H1 (cell line): Measurements from ENCODE around the gene PVR. TPM values are rescaled to one million over a fixed set of nuclear protein-coding genes. Genes with fewer than 3 reads are reported as not detected.

Experiments used
- CTCF ChIA-PET: fragments of 300-600 bp; sonication (Branson Sonifier 250); formaldehyde crosslinking; loops from one replicate; lab custom pipeline; 2021; ENCODE audit not compliant: partially characterized antibody; lab: Charles Lee
- POLR2A ChIA-PET: fragments of 300-600 bp; sonication (Branson Sonifier 250); formaldehyde crosslinking; loops from one replicate; lab custom pipeline; 2021; ENCODE audit warnings: inconsistent platforms; ENCODE audit not compliant: partially characterized antibody; lab: Charles Lee
- DNase-seq, 2 experiments: peaks; one replicate each; pipeline versions ENCODE4 v3.0.0 to v3.0.0-alpha.2; 2010 to 2022; ENCODE audit warnings: low spot score in 2 of 2, low read depth in 1 of 2, mixed read lengths in 1 of 2
- FAIRE-seq: peaks from 2 replicates; lab custom pipeline; 2011; peaks lifted over from hg19 to GRCh38; lab: Jason Lieb, UNC
- H2AFZ ChIP-seq: 2 replicates; pipeline ENCODE4 v1.8.1; 2012; ENCODE audit warnings: low read length, inconsistent platforms
- H2AK5ac ChIP-seq: 2 replicates; pipeline ENCODE4 v1.6.1; 2013; ENCODE audit warnings: low read depth, low read length
- H2BK120ac ChIP-seq: replicated peaks from 2 replicates; pipeline ENCODE3; 2013; ENCODE audit warnings: low read depth, low read length, inconsistent platforms
- H2BK12ac ChIP-seq: 2 replicates; pipeline ENCODE4 v1.6.1; 2013; ENCODE audit warnings: low read depth, low read length
- H2BK15ac ChIP-seq: 2 replicates; pipeline ENCODE4 v1.6.1; 2013; ENCODE audit warnings: low read length
- H2BK20ac ChIP-seq: 2 replicates; pipeline ENCODE4 v1.6.1; 2013; ENCODE audit warnings: low read length
- H2BK5ac ChIP-seq: 2 replicates; pipeline ENCODE4 v1.6.1; 2013; ENCODE audit warnings: low read depth, low read length
- H3K14ac ChIP-seq: 2 replicates; pipeline ENCODE4 v1.6.1; 2013; ENCODE audit warnings: inconsistent platforms; ENCODE audit not compliant: insufficient read length
- H3K18ac ChIP-seq: 2 replicates; pipeline ENCODE4 v1.6.1; 2013; ENCODE audit warnings: low read length; ENCODE audit errors: extremely low read depth
- H3K23ac ChIP-seq: 2 replicates; pipeline ENCODE4 v1.6.1; 2013; ENCODE audit warnings: inconsistent platforms; ENCODE audit not compliant: insufficient read length
- H3K23me2 ChIP-seq: 2 replicates; pipeline ENCODE4 v1.6.1; 2013; ENCODE audit warnings: low read depth, low read length
- H3K27ac ChIP-seq: 2 replicates; pipeline ENCODE4 v1.6.1; 2011; ENCODE audit warnings: low read depth, low read length, inconsistent platforms
- H3K27me3 ChIP-seq, 4 experiments: replicated peaks in 1 of 4; 1 replicate in 1 of 4; 2 replicates in 3 of 4; pipeline versions ENCODE4 v1.6.1 to v1.8.1; 2011 to 2013; ENCODE audit warnings: low read length in 3 of 4, mild to moderate bottlenecking in 3 of 4, inconsistent platforms in 2 of 4, mixed read lengths in 2 of 4, moderate library complexity in 1 of 4; ENCODE audit not compliant: control insufficient read depth in 3 of 4, insufficient read depth in 3 of 4; ENCODE audit errors: extremely low read depth in 1 of 4
- H3K36me3 ChIP-seq, 4 experiments: 2 replicates each; pipeline versions ENCODE4 v1.6.1 to v1.8.1; 2011 to 2013; ENCODE audit warnings: mild to moderate bottlenecking in 4 of 4, low read length in 3 of 4, moderate library complexity in 2 of 4, control low read depth in 1 of 4, inconsistent platforms in 1 of 4; ENCODE audit not compliant: insufficient read depth in 4 of 4, control insufficient read depth in 2 of 4
- H3K4ac ChIP-seq: replicated peaks from 2 replicates; pipeline ENCODE3; 2013; ENCODE audit warnings: low read length, low read depth, mixed read lengths, inconsistent platforms; ENCODE audit not compliant: insufficient read length
- H3K4me1 ChIP-seq, 4 experiments: replicated peaks in 1 of 4; 1 replicate in 1 of 4; 2 replicates in 3 of 4; pipeline versions ENCODE4 v1.6.1 to v1.8.1; 2011 to 2013; ENCODE audit warnings: low read length in 3 of 4, inconsistent platforms in 2 of 4, mixed read lengths in 1 of 4; ENCODE audit not compliant: insufficient read depth in 4 of 4, control insufficient read depth in 3 of 4
- H3K4me2 ChIP-seq, 2 experiments: 2 replicates each; pipeline versions ENCODE4 v1.6.1 to v1.8.1; 2011 to 2013; ENCODE audit warnings: low read depth in 2 of 2, low read length in 2 of 2, control low read depth in 1 of 2, inconsistent platforms in 1 of 2, mild to moderate bottlenecking in 1 of 2; ENCODE audit not compliant: insufficient read depth in 1 of 2
- H3K4me3 ChIP-seq, 4 experiments: fragments of 200-600, 300-600 bp in 1 of 4; sonication (generic), shearing (Covaris generic), sonication (Bioruptor Twin) in 1 of 4; 2 replicates each; pipeline versions ENCODE4 v1.5.1 to v1.8.1; 2011 to 2016; ENCODE audit warnings: low read length in 4 of 4, low read depth in 3 of 4, control low read depth in 2 of 4, inconsistent platforms in 2 of 4, mild to moderate bottlenecking in 2 of 4, mixed read lengths in 1 of 4, moderate library complexity in 1 of 4; ENCODE audit not compliant: insufficient read depth in 2 of 4; ENCODE audit errors: extremely low read depth in 1 of 4
- H3K56ac ChIP-seq: replicated peaks from 2 replicates; pipeline ENCODE3; 2013; ENCODE audit warnings: low read depth, mild to moderate bottlenecking, mixed read lengths, low read length, inconsistent platforms; ENCODE audit not compliant: insufficient read length
- H3K79me1 ChIP-seq: 2 replicates; pipeline ENCODE4 v1.6.1; 2013; ENCODE audit warnings: low read depth, low read length, control low read depth
- H3K79me2 ChIP-seq, 2 experiments: 2 replicates each; pipeline versions ENCODE4 v1.6.1 to v1.8.1; 2012 to 2013; ENCODE audit warnings: low read length in 2 of 2, mild to moderate bottlenecking in 2 of 2, inconsistent platforms in 1 of 2; ENCODE audit not compliant: insufficient read depth in 2 of 2, control insufficient read depth in 1 of 2
- H3K9ac ChIP-seq, 4 experiments: replicated peaks in 1 of 4; 1 replicate in 1 of 4; 2 replicates in 3 of 4; pipeline versions ENCODE4 v1.6.1 to v1.8.1; 2011 to 2013; ENCODE audit warnings: low read depth in 3 of 4, low read length in 3 of 4, control low read depth in 2 of 4, mild to moderate bottlenecking in 2 of 4, moderate library complexity in 2 of 4, inconsistent platforms in 1 of 4; ENCODE audit errors: extremely low read depth in 1 of 4
- H3K9me3 ChIP-seq, 2 experiments: 2 replicates each; pipeline versions ENCODE4 v1.6.1 to v1.8.1; 2012 to 2013; ENCODE audit warnings: mild to moderate bottlenecking in 2 of 2, moderate library complexity in 2 of 2, control low read depth in 1 of 2, inconsistent platforms in 1 of 2, low read depth in 1 of 2, low read length in 1 of 2, mixed read lengths in 1 of 2; ENCODE audit not compliant: insufficient read depth in 2 of 2
- H4K20me1 ChIP-seq, 2 experiments: replicated peaks in 1 of 2; 2 replicates each; pipeline versions ENCODE3 to v1.8.1; 2011 to 2013; ENCODE audit warnings: inconsistent platforms in 2 of 2, low read length in 2 of 2, mild to moderate bottlenecking in 1 of 2; ENCODE audit not compliant: insufficient read depth in 2 of 2, control insufficient read depth in 1 of 2
- H4K5ac ChIP-seq: 2 replicates; pipeline ENCODE4 v1.6.1; 2013; ENCODE audit warnings: low read length, low read depth, mixed read lengths, inconsistent platforms; ENCODE audit not compliant: insufficient read length
- H4K8ac ChIP-seq: 2 replicates; pipeline ENCODE4 v1.8.0; 2013; ENCODE audit warnings: mild to moderate bottlenecking, moderate library complexity, low read length, inconsistent platforms; ENCODE audit not compliant: insufficient read depth; ENCODE audit errors: extremely low read depth
- H4K91ac ChIP-seq: replicated peaks from 2 replicates; pipeline ENCODE3; 2013; ENCODE audit warnings: low read length, mixed read lengths, inconsistent platforms; ENCODE audit not compliant: insufficient read length
- GTF2F1 ChIP-seq: IDR thresholded peaks from 2 replicates; pipeline ENCODE4 v1.6.1; 2012; ENCODE audit warnings: low read depth, low read length, improper control_type of control experiment, borderline replicate concordance
- HDAC2 ChIP-seq, 2 experiments: fragments of 300-600 bp in 1 of 2; sonication (generic) in 1 of 2; IDR thresholded peaks; 2 replicates each; pipeline ENCODE4 v1.6.1; 2011 to 2012; ENCODE audit warnings: low read depth in 2 of 2, low read length in 2 of 2, mild to moderate bottlenecking in 2 of 2, moderate library complexity in 2 of 2, borderline replicate concordance in 1 of 2, inconsistent platforms in 1 of 2
- MAX ChIP-seq: IDR thresholded peaks from 2 replicates; pipeline ENCODE4 v1.6.1; 2012; ENCODE audit warnings: inconsistent platforms
- POU5F1 ChIP-seq: IDR thresholded peaks from 2 replicates; pipeline ENCODE4 v1.6.1; 2011; ENCODE audit warnings: low read depth, mild to moderate bottlenecking, low read length, moderate library complexity
- RAD21 ChIP-seq, 2 experiments: IDR thresholded peaks in 1 of 2; conservative IDR thresholded peaks in 1 of 2; 2 replicates each; pipeline ENCODE4 v1.6.1; 2011; ENCODE audit warnings: low read depth in 2 of 2, low read length in 2 of 2, improper control_type of control experiment in 1 of 2, inconsistent platforms in 1 of 2, mild to moderate bottlenecking in 1 of 2, moderate library complexity in 1 of 2
- WGBS, 2 experiments: shearing (Covaris generic) in 1 of 2; methylation state at CpG; one replicate each; pipeline versions ENCODE4 v1.1.6 to v1.1.7; 2013 to 2015; ENCODE audit warnings: low lambda C conversion rate in 2 of 2, mixed read lengths in 2 of 2, inconsistent platforms in 1 of 2, low coverage in 1 of 2, missing lambda C conversion rate in 1 of 2; ENCODE audit not compliant: insufficient replicate concordance in 2 of 2, insufficient coverage in 1 of 2, insufficient read length in 1 of 2; ENCODE audit errors: extremely low coverage in 1 of 2, missing lambda C conversion rate in 1 of 2; 5-methylcytosine and 5-hydroxymethylcytosine counted together
- polyA plus RNA-seq, 7 experiments: library from polyadenylated mRNA; depleted of rRNA in 3 of 7; stranded (reverse) in 5 of 7; unstranded in 2 of 7; fragments of >200 nt in 5 of 7; fragments of 200-250 nt in 2 of 7; gene quantifications; 1 replicate in 5 of 7; 2 replicates in 1 of 7; 4 replicates in 1 of 7; pipeline versions ENCODE4 v1.2.1 to v1.2.3, GENCODE V29; 2011 to 2013; ENCODE audit warnings: missing spikeins in 2 of 7, mixed read lengths in 2 of 7
- total RNA-seq: library from RNA; stranded (reverse); fragmentation: NEBNext Ultra II Directional; extraction: Animal tissue kit (Norgen Biotek cat#: 25700); gene quantifications from 2 replicates; pipeline ENCODE4 v1.2.1, GENCODE V29; 2021
- TF ChIP-seq, protein P1 (sequence below): IDR thresholded peaks from 2 replicates; pipeline ENCODE4 v1.6.1; 2011; ENCODE audit warnings: low read length, improper control_type of control experiment

Gene PVR
- total and polyA plus RNA-seq, 2 of the 8 experiments (the other 6 are each of a cell fraction or from before 2014, with no cell fraction given) = 13.3 to 14.8 TPM

- Histone ChIP-seq H3K9ac (no peak overlapping the region), H3K18ac (no peak overlapping the region), H3K56ac (no peak overlapping the region), H3K9me3 (no peaks in the 10 kb centered on the region), H2AK5ac (no peak overlapping the region), H4K20me1 (no peaks in the 10 kb centered on the region), H4K8ac (no peak overlapping the region), H2BK12ac (no peak overlapping the region), H3K36me3 (no peaks in the 10 kb centered on the region), H4K5ac (no peak overlapping the region), H3K4me2 (no peak overlapping the region), H2BK20ac (no peak overlapping the region), H2BK5ac (no peak overlapping the region), H3K4ac (no peak overlapping the region), H2BK15ac (no peak overlapping the region), H3K4me3 (no peak overlapping the region), H2BK120ac (no peak overlapping the region), H3K23me2 (no peaks in the 10 kb centered on the region), H3K79me1 (no peaks in the 10 kb centered on the region), H3K79me2 (no peaks in the 10 kb centered on the region), H3K23ac (no peak overlapping the region), H2AFZ (no peak overlapping the region), H3K4me1 (no peaks in the 10 kb centered on the region), H4K91ac (no peak overlapping the region), H3K14ac (no peak overlapping the region), H3K27ac (no peak overlapping the region), H3K27me3 (no peaks in the 10 kb centered on the region)
- TF ChIP-seq, protein P1, sequence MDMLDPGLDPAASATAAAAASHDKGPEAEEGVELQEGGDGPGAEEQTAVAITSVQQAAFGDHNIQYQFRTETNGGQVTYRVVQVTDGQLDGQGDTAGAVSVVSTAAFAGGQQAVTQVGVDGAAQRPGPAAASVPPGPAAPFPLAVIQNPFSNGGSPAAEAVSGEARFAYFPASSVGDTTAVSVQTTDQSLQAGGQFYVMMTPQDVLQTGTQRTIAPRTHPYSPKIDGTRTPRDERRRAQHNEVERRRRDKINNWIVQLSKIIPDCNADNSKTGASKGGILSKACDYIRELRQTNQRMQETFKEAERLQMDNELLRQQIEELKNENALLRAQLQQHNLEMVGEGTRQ = no peak
- TF ChIP-seq GTF2F1 (no peak), MAX (no peak), POU5F1 (no peak), HDAC2 (IDR thresholded peaks at IDR 0.05; ENCODE audit: borderline replicate concordance in 1 of 2, low read depth in 2 of 2, low read length in 2 of 2) (no peak), RAD21 (IDR thresholded peaks at IDR 0.05 in 1 of 2, conservative IDR thresholded peaks at IDR 0.05 in 1 of 2; ENCODE audit: low read depth in 2 of 2, low read length in 2 of 2) (no peak)
- POLR2A ChIA-PET = no interaction called here
- CTCF ChIA-PET = interaction anchor here (1.9 to 5.8 kb wide), 2 partner anchors 31 to 43 kb away, joined by 9 to 27 read pairs; no protein-coding TSS in a partner anchor
- no peak for DNase-seq
- 94% methylated on average over 10 of the region's 10 CpGs; no CpG with 5 or more reads in 1 of the 2 experiments for WGBS, 2 experiments
- no peak for FAIRE-seq
These were observed 29.4 kb upstream of the PVR start for GRCh38 chr19:44614313-44614712.
